ENCODE results near the gene RBPJ. TPM values are rescaled to one million over a fixed set of nuclear protein-coding genes. Genes with fewer than 3 reads are reported as not detected.

The RBPJ gene
- total RNA-seq, 2 experiments from 2014 or later: 39.9 to 61.1 TPM

DNA sequence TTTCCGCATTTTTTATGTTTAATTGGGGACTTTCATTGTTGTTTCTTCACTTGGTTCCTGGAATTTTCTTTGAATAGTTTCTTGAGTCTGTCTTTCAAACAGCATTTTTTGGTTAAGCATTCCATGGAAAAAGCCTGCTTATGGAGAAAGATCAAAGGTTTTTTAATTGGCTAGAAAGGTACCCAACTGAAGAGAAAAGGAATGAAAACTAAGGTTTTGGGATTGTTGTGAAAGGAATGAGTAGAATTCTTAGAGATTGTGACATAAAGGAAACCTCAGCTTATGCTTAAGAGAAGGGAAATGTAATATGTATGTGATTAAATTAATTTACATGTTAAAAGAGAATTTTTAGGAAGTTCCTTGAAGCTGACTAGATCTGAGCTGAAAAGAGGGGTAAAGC lies 86.7 kb downstream of the RBPJ start:
- Histone ChIP-seq H3K4me2 (ENCODE audit: low read length) (no peak overlapping the region), H3K27ac (ENCODE audit: low read depth, low read length, poor library complexity, severe bottlenecking) (no peak overlapping the region), H3K79me2 (ENCODE audit: insufficient read depth, low read depth, low read length) (no peaks in the 10 kb centered on the region), H3K4me1 (ENCODE audit: insufficient read depth, low read length, poor library complexity, severe bottlenecking) (peaks cover 14% of the 10 kb centered on the region), H2AFZ (ENCODE audit: low read length) (no peak overlapping the region), H3K36me3 (ENCODE audit: insufficient read depth, low read length) (peaks cover 51% of the 10 kb centered on the region), H3K9me2 (ENCODE audit: insufficient read depth, low read length) (no peaks in the 10 kb centered on the region), H4K20me1 (ENCODE audit: insufficient read depth, low read length) (no peaks in the 10 kb centered on the region), H3K4me3 (ENCODE audit: low read depth, low read length, poor library complexity, severe bottlenecking) (no peak overlapping the region), H3K9me3 (ENCODE audit: low read length) (peaks cover 18% of the 10 kb centered on the region)
- TF ChIP-seq EZH2phosphoT487 (IDR thresholded peaks at IDR 0.05; ENCODE audit: borderline replicate concordance, low read depth, low read length): no peak
- TF ChIP-seq, protein P1, sequence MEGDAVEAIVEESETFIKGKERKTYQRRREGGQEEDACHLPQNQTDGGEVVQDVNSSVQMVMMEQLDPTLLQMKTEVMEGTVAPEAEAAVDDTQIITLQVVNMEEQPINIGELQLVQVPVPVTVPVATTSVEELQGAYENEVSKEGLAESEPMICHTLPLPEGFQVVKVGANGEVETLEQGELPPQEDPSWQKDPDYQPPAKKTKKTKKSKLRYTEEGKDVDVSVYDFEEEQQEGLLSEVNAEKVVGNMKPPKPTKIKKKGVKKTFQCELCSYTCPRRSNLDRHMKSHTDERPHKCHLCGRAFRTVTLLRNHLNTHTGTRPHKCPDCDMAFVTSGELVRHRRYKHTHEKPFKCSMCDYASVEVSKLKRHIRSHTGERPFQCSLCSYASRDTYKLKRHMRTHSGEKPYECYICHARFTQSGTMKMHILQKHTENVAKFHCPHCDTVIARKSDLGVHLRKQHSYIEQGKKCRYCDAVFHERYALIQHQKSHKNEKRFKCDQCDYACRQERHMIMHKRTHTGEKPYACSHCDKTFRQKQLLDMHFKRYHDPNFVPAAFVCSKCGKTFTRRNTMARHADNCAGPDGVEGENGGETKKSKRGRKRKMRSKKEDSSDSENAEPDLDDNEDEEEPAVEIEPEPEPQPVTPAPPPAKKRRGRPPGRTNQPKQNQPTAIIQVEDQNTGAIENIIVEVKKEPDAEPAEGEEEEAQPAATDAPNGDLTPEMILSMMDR (conservative IDR thresholded peaks at IDR 0.05; ENCODE audit: low read length): no peak
- intact Hi-C loops (cut with micrococcal nuclease; ENCODE audit: unreplicated experiment): loop anchor here (5.0 kb wide), 1 partner anchor 565 kb away; no protein-coding TSS in a partner anchor
- DNase-seq (ENCODE audit: low spot score): no peak
- ChIA-PET CTCF (ENCODE audit: unreplicated experiment) (no interaction called here), POLR2A (interaction anchor here (0.6 to 1.3 kb wide), 6 partner anchors 9 to 303 kb away, joined by 3 to 5 read pairs (median 3); no protein-coding TSS in a partner anchor)
- BruUV-seq (replicated peaks): no TSS peak

DNA sequence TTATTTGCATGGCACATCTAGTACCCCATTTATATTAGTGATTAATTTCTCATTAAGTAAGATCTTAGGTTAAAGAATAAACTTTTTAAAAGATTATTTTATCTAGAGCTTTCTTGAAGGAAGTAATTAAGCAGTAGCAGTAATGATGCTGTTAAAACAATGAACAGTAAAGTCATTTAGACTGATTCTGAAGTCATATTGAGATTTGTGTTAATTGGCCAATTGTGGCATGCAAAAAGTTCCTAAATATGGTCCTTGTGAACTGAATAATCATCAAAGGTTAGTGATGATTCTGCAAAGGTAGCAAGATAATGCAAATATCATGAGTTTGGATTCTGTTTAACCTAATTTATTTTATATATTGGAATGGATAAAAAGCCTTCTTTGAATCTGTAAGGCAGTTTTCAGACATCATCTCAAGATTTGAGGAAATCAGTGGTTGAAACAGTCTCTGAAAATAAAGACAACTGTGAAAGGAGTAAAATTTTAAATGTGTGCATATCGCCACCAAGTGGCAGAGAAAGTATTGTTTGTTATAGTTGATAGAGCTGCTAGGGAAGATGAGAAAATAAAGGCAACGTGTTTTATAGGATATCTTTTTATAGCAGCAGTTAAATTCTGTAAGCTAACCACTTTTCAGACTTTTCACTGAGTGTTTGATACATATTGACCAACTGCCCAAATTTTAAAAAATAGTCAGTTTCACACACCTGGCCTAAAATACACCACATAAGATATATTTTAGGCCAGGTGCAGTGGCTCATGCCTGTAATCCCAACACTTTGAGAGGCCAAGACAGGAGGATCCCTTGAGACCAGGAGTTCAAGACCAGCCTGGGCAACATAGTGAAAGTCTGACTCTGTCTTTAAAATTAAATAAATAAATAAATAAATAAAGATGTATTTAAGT lies 89.8 kb downstream of the RBPJ start:
- Histone ChIP-seq H2AFZ (ENCODE audit: low read length) (no peak overlapping the region), H3K4me3 (ENCODE audit: low read depth, low read length, poor library complexity, severe bottlenecking) (no peak overlapping the region), H3K4me2 (ENCODE audit: low read length) (no peak overlapping the region), H3K27ac (ENCODE audit: low read depth, low read length, poor library complexity, severe bottlenecking) (no peak overlapping the region), H3K9me3 (ENCODE audit: low read length) (peaks cover 17% of the 10 kb centered on the region), H3K4me1 (ENCODE audit: insufficient read depth, low read length, poor library complexity, severe bottlenecking) (peaks cover 7% of the 10 kb centered on the region), H3K36me3 (ENCODE audit: insufficient read depth, low read length) (peaks cover 60% of the 10 kb centered on the region), H3K79me2 (ENCODE audit: insufficient read depth, low read depth, low read length) (no peaks in the 10 kb centered on the region), H3K9me2 (ENCODE audit: insufficient read depth, low read length) (no peaks in the 10 kb centered on the region), H4K20me1 (ENCODE audit: insufficient read depth, low read length) (no peaks in the 10 kb centered on the region)
- CTCF ChIA-PET (ENCODE audit: unreplicated experiment): interaction anchor here (1.1 kb wide), 1 partner anchor 80 kb away, joined by 4 read pairs; no protein-coding TSS in a partner anchor
- TF ChIP-seq, protein P1 (conservative IDR thresholded peaks at IDR 0.05; ENCODE audit: low read length): peak; percentile 93
- TF ChIP-seq EZH2phosphoT487 (IDR thresholded peaks at IDR 0.05; ENCODE audit: borderline replicate concordance, low read depth, low read length): no peak
- POLR2A ChIA-PET: interaction anchor here (0.6 to 0.7 kb wide), 2 partner anchors 12 to 23 kb away, joined by 3 to 4 read pairs; no protein-coding TSS in a partner anchor
- intact Hi-C loops (cut with micrococcal nuclease; ENCODE audit: unreplicated experiment): loop anchor here (1.0 kb wide), 3 partner anchors 80 to 422 kb away; no protein-coding TSS in a partner anchor
- DNase-seq (ENCODE audit: low spot score): peak; percentile 65
- no TSS peak for BruUV-seq (replicated peaks)
